ENCODE measurements around the gene MTREX.
A peak's percentile ranks its signal among the peaks of the same experiment; 100 is the strongest.

The MTREX gene

GRCh38 chr5:55371145-55371544 is 63.4 kb downstream of the MTREX start:
- Histone ChIP-seq H3K9me3 (ENCODE audit: control insufficient read depth in 2 of 2, low read length in 2 of 2) (no peaks in the 10 kb centered on the region), H3K4me1 (ENCODE audit: control insufficient read depth in 2 of 2, insufficient read depth in 2 of 2, low read length in 2 of 2) (peaks cover 0 to 8% of the 10 kb centered on the region in 2 donors), H3K9ac (ENCODE audit: low read depth in 1 of 2, low read length in 2 of 2) (no peak overlapping the region), H3K4me3 (ENCODE audit: low read length in 2 of 2) (no peak overlapping the region), H3K27me3 (ENCODE audit: control insufficient read depth in 2 of 2, insufficient read depth in 2 of 2, low read length in 2 of 2) (no peaks in the 10 kb centered on the region), H3K36me3 (ENCODE audit: control insufficient read depth in 2 of 2, insufficient read depth in 2 of 2, low read length in 2 of 2) (peaks cover 7 to 26% of the 10 kb centered on the region in 2 donors), H3K27ac (ENCODE audit: low read depth in 2 of 2, low read length in 2 of 2) (peak overlapping the region in 1 of 2 donors; percentile 11)

GRCh38 chr5:55372130-55372925 is 64.5 kb downstream of the MTREX start:
- Histone ChIP-seq H3K9ac (ENCODE audit: low read depth in 1 of 2, low read length in 2 of 2) (no peak overlapping the region), H3K27me3 (ENCODE audit: control insufficient read depth in 2 of 2, insufficient read depth in 2 of 2, low read length in 2 of 2) (no peaks in the 10 kb centered on the region), H3K9me3 (ENCODE audit: control insufficient read depth in 2 of 2, low read length in 2 of 2) (no peaks in the 10 kb centered on the region), H3K36me3 (ENCODE audit: control insufficient read depth in 2 of 2, insufficient read depth in 2 of 2, low read length in 2 of 2) (peaks cover 3 to 18% of the 10 kb centered on the region in 2 donors), H3K4me3 (ENCODE audit: low read length in 2 of 2) (no peak overlapping the region), H3K27ac (ENCODE audit: low read depth in 2 of 2, low read length in 2 of 2) (no peak overlapping the region), H3K4me1 (ENCODE audit: control insufficient read depth in 2 of 2, insufficient read depth in 2 of 2, low read length in 2 of 2) (peaks cover 0 to 8% of the 10 kb centered on the region in 2 donors)

GRCh38 chr5:55377810-55378209 is 70.0 kb downstream of the MTREX start:
- H3K27me3 ChIP-seq (ENCODE audit: control insufficient read depth in 2 of 2, insufficient read depth in 2 of 2, low read length in 2 of 2): no peaks in the 10 kb centered on the region
- H3K27ac ChIP-seq (ENCODE audit: low read depth in 2 of 2, low read length in 2 of 2): no peak overlapping the region
- peaks cover 16 to 18% of the 10 kb centered on the region in 2 donors for H3K36me3 ChIP-seq (ENCODE audit: control insufficient read depth in 2 of 2, insufficient read depth in 2 of 2, low read length in 2 of 2)
- no peaks in the 10 kb centered on the region for H3K9me3 ChIP-seq (ENCODE audit: control insufficient read depth in 2 of 2, low read length in 2 of 2)
- no peak overlapping the region for H3K4me3 ChIP-seq (ENCODE audit: low read length in 2 of 2)
- H3K9ac ChIP-seq (ENCODE audit: low read depth in 1 of 2, low read length in 2 of 2): no peak overlapping the region
- H3K4me1 ChIP-seq (ENCODE audit: control insufficient read depth in 2 of 2, insufficient read depth in 2 of 2, low read length in 2 of 2): peaks cover 0 to 5% of the 10 kb centered on the region in 2 donors

GRCh38 chr5:55383254-55383653 is 75.5 kb downstream of the MTREX start:
- H3K4me3 ChIP-seq (ENCODE audit: low read length in 2 of 2): no peak overlapping the region
- no peaks in the 10 kb centered on the region for H3K27me3 ChIP-seq (ENCODE audit: control insufficient read depth in 2 of 2, insufficient read depth in 2 of 2, low read length in 2 of 2)
- H3K4me1 ChIP-seq (ENCODE audit: control insufficient read depth in 2 of 2, insufficient read depth in 2 of 2, low read length in 2 of 2): no peaks in the 10 kb centered on the region
- H3K9me3 ChIP-seq (ENCODE audit: control insufficient read depth in 2 of 2, low read length in 2 of 2): no peaks in the 10 kb centered on the region
- peaks cover 12 to 23% of the 10 kb centered on the region in 2 donors for H3K36me3 ChIP-seq (ENCODE audit: control insufficient read depth in 2 of 2, insufficient read depth in 2 of 2, low read length in 2 of 2)
- no peak overlapping the region for H3K9ac ChIP-seq (ENCODE audit: low read depth in 1 of 2, low read length in 2 of 2)
- no peak overlapping the region for H3K27ac ChIP-seq (ENCODE audit: low read depth in 2 of 2, low read length in 2 of 2)

GRCh38 chr5:55384072-55384471 is 76.3 kb downstream of the MTREX start:
- no peak overlapping the region for H3K9ac ChIP-seq (ENCODE audit: low read depth in 1 of 2, low read length in 2 of 2)
- peaks cover 10 to 26% of the 10 kb centered on the region in 2 donors for H3K36me3 ChIP-seq (ENCODE audit: control insufficient read depth in 2 of 2, insufficient read depth in 2 of 2, low read length in 2 of 2)

GRCh38 chr5:55385227-55385626 is 77.4 kb downstream of the MTREX start:
- Histone ChIP-seq H3K4me3 (ENCODE audit: low read length in 2 of 2) (no peak overlapping the region), H3K36me3 (ENCODE audit: control insufficient read depth in 2 of 2, insufficient read depth in 2 of 2, low read length in 2 of 2) (peaks cover 7 to 22% of the 10 kb centered on the region in 2 donors), H3K4me1 (ENCODE audit: control insufficient read depth in 2 of 2, insufficient read depth in 2 of 2, low read length in 2 of 2) (peaks cover 0 to 9% of the 10 kb centered on the region in 2 donors), H3K27ac (ENCODE audit: low read depth in 2 of 2, low read length in 2 of 2) (no peak overlapping the region), H3K27me3 (ENCODE audit: control insufficient read depth in 2 of 2, insufficient read depth in 2 of 2, low read length in 2 of 2) (no peaks in the 10 kb centered on the region), H3K9me3 (ENCODE audit: control insufficient read depth in 2 of 2, low read length in 2 of 2) (no peaks in the 10 kb centered on the region), H3K9ac (ENCODE audit: low read depth in 1 of 2, low read length in 2 of 2) (no peak overlapping the region)

More at GRCh38 chr5:55384072-55384471, 76.3 kb downstream of the MTREX start:
- Histone ChIP-seq H3K27me3 (ENCODE audit: control insufficient read depth in 2 of 2, insufficient read depth in 2 of 2, low read length in 2 of 2) (no peaks in the 10 kb centered on the region), H3K4me1 (ENCODE audit: control insufficient read depth in 2 of 2, insufficient read depth in 2 of 2, low read length in 2 of 2) (peaks cover 0 to under 1% of the 10 kb centered on the region in 2 donors), H3K9me3 (ENCODE audit: control insufficient read depth in 2 of 2, low read length in 2 of 2) (no peaks in the 10 kb centered on the region), H3K27ac (ENCODE audit: low read depth in 2 of 2, low read length in 2 of 2) (no peak overlapping the region), H3K4me3 (ENCODE audit: low read length in 2 of 2) (no peak overlapping the region)

- H3K9ac ChIP-seq (ENCODE audit: low read depth in 1 of 2, low read length in 2 of 2): no peak overlapping the region
- peaks cover 7 to 22% of the 10 kb centered on the region in 2 donors for H3K36me3 ChIP-seq (ENCODE audit: control insufficient read depth in 2 of 2, insufficient read depth in 2 of 2, low read length in 2 of 2)
Observed at GRCh38 chr5:55385846-55386245, 78.1 kb downstream of the MTREX start.

GRCh38 chr5:55386356-55386755 is 78.6 kb downstream of the MTREX start:
- no peak overlapping the region for H3K4me3 ChIP-seq (ENCODE audit: low read length in 2 of 2)

More at GRCh38 chr5:55385846-55386245, 78.1 kb downstream of the MTREX start:
- H3K27ac ChIP-seq (ENCODE audit: low read depth in 2 of 2, low read length in 2 of 2): no peak overlapping the region
- H3K4me1 ChIP-seq (ENCODE audit: control insufficient read depth in 2 of 2, insufficient read depth in 2 of 2, low read length in 2 of 2): peaks cover 2 to 11% of the 10 kb centered on the region in 2 donors
- no peaks in the 10 kb centered on the region for H3K27me3 ChIP-seq (ENCODE audit: control insufficient read depth in 2 of 2, insufficient read depth in 2 of 2, low read length in 2 of 2)
- no peak overlapping the region for H3K4me3 ChIP-seq (ENCODE audit: low read length in 2 of 2)
- no peaks in the 10 kb centered on the region for H3K9me3 ChIP-seq (ENCODE audit: control insufficient read depth in 2 of 2, low read length in 2 of 2)

GRCh38 chr5:55387865-55388264 is 80.1 kb downstream of the MTREX start:
- Histone ChIP-seq H3K4me3 (ENCODE audit: low read length in 2 of 2) (no peak overlapping the region), H3K36me3 (ENCODE audit: control insufficient read depth in 2 of 2, insufficient read depth in 2 of 2, low read length in 2 of 2) (peaks cover 3 to 22% of the 10 kb centered on the region in 2 donors), H3K27me3 (ENCODE audit: control insufficient read depth in 2 of 2, insufficient read depth in 2 of 2, low read length in 2 of 2) (no peaks in the 10 kb centered on the region), H3K9ac (ENCODE audit: low read depth in 1 of 2, low read length in 2 of 2) (no peak overlapping the region), H3K9me3 (ENCODE audit: control insufficient read depth in 2 of 2, low read length in 2 of 2) (peaks cover 0 to 5% of the 10 kb centered on the region in 2 donors), H3K4me1 (ENCODE audit: control insufficient read depth in 2 of 2, insufficient read depth in 2 of 2, low read length in 2 of 2) (peaks cover 13 to 21% of the 10 kb centered on the region in 2 donors), H3K27ac (ENCODE audit: low read depth in 2 of 2, low read length in 2 of 2) (no peak overlapping the region)

More at GRCh38 chr5:55386356-55386755, 78.6 kb downstream of the MTREX start:
- peaks cover 7 to 22% of the 10 kb centered on the region in 2 donors for H3K36me3 ChIP-seq (ENCODE audit: control insufficient read depth in 2 of 2, insufficient read depth in 2 of 2, low read length in 2 of 2)
- H3K27me3 ChIP-seq (ENCODE audit: control insufficient read depth in 2 of 2, insufficient read depth in 2 of 2, low read length in 2 of 2): no peaks in the 10 kb centered on the region
- H3K9me3 ChIP-seq (ENCODE audit: control insufficient read depth in 2 of 2, low read length in 2 of 2): no peaks in the 10 kb centered on the region
- peaks cover 7 to 15% of the 10 kb centered on the region in 2 donors for H3K4me1 ChIP-seq (ENCODE audit: control insufficient read depth in 2 of 2, insufficient read depth in 2 of 2, low read length in 2 of 2)
- no peak overlapping the region for H3K9ac ChIP-seq (ENCODE audit: low read depth in 1 of 2, low read length in 2 of 2)
- no peak overlapping the region for H3K27ac ChIP-seq (ENCODE audit: low read depth in 2 of 2, low read length in 2 of 2)

- Histone ChIP-seq H3K36me3 (ENCODE audit: control insufficient read depth in 2 of 2, insufficient read depth in 2 of 2, low read length in 2 of 2) (peaks cover 2 to 20% of the 10 kb centered on the region in 2 donors), H3K27ac (ENCODE audit: low read depth in 2 of 2, low read length in 2 of 2) (peak overlapping the region; percentile 27 to 52), H3K9ac (ENCODE audit: low read depth in 1 of 2, low read length in 2 of 2) (no peak overlapping the region), H3K4me1 (ENCODE audit: control insufficient read depth in 2 of 2, insufficient read depth in 2 of 2, low read length in 2 of 2) (peaks cover 13 to 21% of the 10 kb centered on the region in 2 donors), H3K9me3 (ENCODE audit: control insufficient read depth in 2 of 2, low read length in 2 of 2) (peaks cover 0 to 6% of the 10 kb centered on the region in 2 donors), H3K4me3 (ENCODE audit: low read length in 2 of 2) (peak overlapping the region in 1 of 2 donors; percentile 24), H3K27me3 (ENCODE audit: control insufficient read depth in 2 of 2, insufficient read depth in 2 of 2, low read length in 2 of 2) (no peaks in the 10 kb centered on the region)
Observed at GRCh38 chr5:55391707-55392106, 83.9 kb downstream of the MTREX start.

Data from mucosa of rectum (tissue), 2 donors.